Measurements from ENCODE around the gene WDR36.

DNA sequence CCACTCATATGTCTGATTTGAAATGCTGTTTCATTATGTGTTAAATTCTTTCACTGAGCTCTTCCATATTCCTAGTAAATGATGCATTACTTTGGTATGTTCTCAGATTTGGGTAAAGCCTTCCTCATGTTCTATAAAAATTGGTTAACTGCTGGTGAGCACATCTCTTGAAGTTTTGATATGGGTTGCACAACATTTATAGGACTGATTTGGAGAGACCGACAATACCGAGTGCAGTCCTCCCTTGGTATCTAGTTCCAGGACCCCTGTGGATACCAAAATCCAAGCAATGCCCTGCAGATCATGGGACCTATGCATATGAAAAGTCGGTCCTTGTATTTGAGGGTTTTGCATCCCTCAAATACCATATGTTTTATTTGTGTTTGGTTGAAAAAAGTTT, 37.8 kb downstream of the WDR36 start:
- TF ChIP-seq POLR2AphosphoS5 (IDR thresholded peaks at IDR 0.05; ENCODE audit: borderline replicate concordance, low read depth, low read length) (no peak), EZH2 (IDR thresholded peaks at IDR 0.05) (no peak), FOXP2 (optimal IDR thresholded peaks at IDR 0.05; ENCODE audit: control extremely low read depth, extremely low read length, insufficient read depth) (no peak)
